Thyroid gland (tissue), 4 donors: ENCODE data around the gene FAM222B.

Experiments
- POLR2A ChIP-seq, 2 donors: fragments of 450-650 bp; IDR thresholded peaks; one replicate each; pipeline ENCODE4 v1.6.1; 2017; ENCODE audit warnings: antibody characterized with exemption in 2 of 2, mild to moderate bottlenecking in 2 of 2, moderate library complexity in 1 of 2
- TF ChIP-seq, protein P1 (sequence below), 6 experiments: fragments of 200-600 bp in 3 of 6; fragments of 450-650 bp in 3 of 6; sonication (generic) in 3 of 6; IDR thresholded peaks; one replicate each; pipeline ENCODE4 v1.5.1; 2016 to 2019; ENCODE audit warnings: antibody characterized with exemption in 6 of 6, mild to moderate bottlenecking in 2 of 6, inconsistent platforms in 1 of 6, moderate library complexity in 1 of 6

DNA sequence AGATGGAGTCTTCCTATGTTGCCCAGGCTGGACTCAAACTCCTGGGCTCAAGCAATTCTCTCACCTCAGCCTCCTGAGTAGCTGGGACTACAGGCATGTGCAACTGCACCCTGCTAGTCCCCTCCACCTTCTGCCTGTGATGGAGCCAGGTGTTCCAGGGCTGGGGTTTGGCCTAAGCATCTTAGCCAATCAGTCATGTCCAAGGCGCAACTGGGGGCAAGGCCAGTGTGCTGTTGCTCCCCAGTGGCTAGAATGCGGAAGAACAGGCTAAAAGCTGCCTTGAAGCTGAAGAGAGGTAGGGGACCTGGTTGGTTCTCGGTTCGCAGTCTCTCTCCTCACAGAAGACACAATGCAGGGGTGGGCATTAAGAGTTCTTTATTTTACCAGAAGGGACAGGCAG is 36.4 kb upstream of the FAM222B start:
- TF ChIP-seq, protein P1, sequence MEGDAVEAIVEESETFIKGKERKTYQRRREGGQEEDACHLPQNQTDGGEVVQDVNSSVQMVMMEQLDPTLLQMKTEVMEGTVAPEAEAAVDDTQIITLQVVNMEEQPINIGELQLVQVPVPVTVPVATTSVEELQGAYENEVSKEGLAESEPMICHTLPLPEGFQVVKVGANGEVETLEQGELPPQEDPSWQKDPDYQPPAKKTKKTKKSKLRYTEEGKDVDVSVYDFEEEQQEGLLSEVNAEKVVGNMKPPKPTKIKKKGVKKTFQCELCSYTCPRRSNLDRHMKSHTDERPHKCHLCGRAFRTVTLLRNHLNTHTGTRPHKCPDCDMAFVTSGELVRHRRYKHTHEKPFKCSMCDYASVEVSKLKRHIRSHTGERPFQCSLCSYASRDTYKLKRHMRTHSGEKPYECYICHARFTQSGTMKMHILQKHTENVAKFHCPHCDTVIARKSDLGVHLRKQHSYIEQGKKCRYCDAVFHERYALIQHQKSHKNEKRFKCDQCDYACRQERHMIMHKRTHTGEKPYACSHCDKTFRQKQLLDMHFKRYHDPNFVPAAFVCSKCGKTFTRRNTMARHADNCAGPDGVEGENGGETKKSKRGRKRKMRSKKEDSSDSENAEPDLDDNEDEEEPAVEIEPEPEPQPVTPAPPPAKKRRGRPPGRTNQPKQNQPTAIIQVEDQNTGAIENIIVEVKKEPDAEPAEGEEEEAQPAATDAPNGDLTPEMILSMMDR (IDR thresholded peaks at IDR 0.05): peak in 1 of 6 experiments; percentile 21
- TF ChIP-seq POLR2A (IDR thresholded peaks at IDR 0.05): no peak
